Activated naive CD4-positive, alpha-beta T cell treated with anti-CD3 and anti-CD28 coated beads, Interleukin-2, amount 50 U/mL, for 24 hours (primary cell): ENCODE results near the gene EMILIN1.
A peak's percentile ranks its signal among the peaks of the same experiment; 100 is the strongest.
"Not testable (repeated sequence)": the region's sequence is repeated elsewhere in the genome, so short reads cannot be mapped to it uniquely, and the experiment has no call there.

Source experiments
- H3K27ac Mint-ChIP-seq: one replicate; pipeline ENCODE4 v1.8.0; 2021; ENCODE audit warnings: mild to moderate bottlenecking, mixed read lengths
- H3K27me3 Mint-ChIP-seq: one replicate; pipeline ENCODE4 v1.8.0; 2021; ENCODE audit warnings: mixed read lengths
- H3K36me3 Mint-ChIP-seq: one replicate; pipeline ENCODE4 v1.8.0; 2021; ENCODE audit warnings: mixed read lengths
- H3K4me1 Mint-ChIP-seq: one replicate; pipeline ENCODE4 v1.8.0; 2021; ENCODE audit warnings: mixed read lengths
- H3K4me3 Mint-ChIP-seq: one replicate; pipeline ENCODE4 v1.8.0; 2021; ENCODE audit warnings: mild to moderate bottlenecking, mixed read lengths
- H3K9me3 Mint-ChIP-seq: one replicate; pipeline ENCODE4 v1.8.0; 2021; ENCODE audit warnings: mixed read lengths

Gene EMILIN1

GRCh38 chr2:27093430-27094352 is 15.3 kb downstream of the EMILIN1 start:
- no peaks in the 10 kb centered on the region for H3K36me3 Mint-ChIP-seq
- H3K27me3 Mint-ChIP-seq: no peaks in the 10 kb centered on the region
- no peaks in the 10 kb centered on the region for H3K9me3 Mint-ChIP-seq
- H3K4me3 Mint-ChIP-seq: no peak overlapping the region
- peaks cover 14% of the 10 kb centered on the region for H3K4me1 Mint-ChIP-seq
- H3K27ac Mint-ChIP-seq: no peak overlapping the region

GRCh38 chr2:27094353-27094984 is 16.1 kb downstream of the EMILIN1 start:
- no peak overlapping the region for H3K27ac Mint-ChIP-seq
- peaks cover 2% of the 10 kb centered on the region for H3K36me3 Mint-ChIP-seq
- no peaks in the 10 kb centered on the region for H3K9me3 Mint-ChIP-seq
- H3K27me3 Mint-ChIP-seq: no peaks in the 10 kb centered on the region
- no peak overlapping the region for H3K4me3 Mint-ChIP-seq
- H3K4me1 Mint-ChIP-seq: peaks cover 14% of the 10 kb centered on the region

GRCh38 chr2:27095427-27095744 is 17.0 kb downstream of the EMILIN1 start:
- Mint-ChIP-seq H3K4me1 (peaks cover 14% of the 10 kb centered on the region), H3K4me3 (peak overlapping the region; percentile 52)

GRCh38 chr2:27095745-27096651 is 17.6 kb downstream of the EMILIN1 start:
- peak overlapping the region; percentile 52 for H3K4me3 Mint-ChIP-seq
- peaks cover 14% of the 10 kb centered on the region for H3K4me1 Mint-ChIP-seq
- H3K27ac Mint-ChIP-seq: peak overlapping the region; percentile 41
- no peaks in the 10 kb centered on the region for H3K27me3 Mint-ChIP-seq
- no peaks in the 10 kb centered on the region for H3K9me3 Mint-ChIP-seq
- H3K36me3 Mint-ChIP-seq: peaks cover 2% of the 10 kb centered on the region

More at GRCh38 chr2:27095427-27095744, 17.0 kb downstream of the EMILIN1 start:
- H3K36me3 Mint-ChIP-seq: peaks cover 2% of the 10 kb centered on the region
- no peaks in the 10 kb centered on the region for H3K9me3 Mint-ChIP-seq
- no peaks in the 10 kb centered on the region for H3K27me3 Mint-ChIP-seq
- H3K27ac Mint-ChIP-seq: no peak overlapping the region

GRCh38 chr2:27096748-27097297 is 18.4 kb downstream of the EMILIN1 start:
- H3K4me1 Mint-ChIP-seq: peaks cover 14% of the 10 kb centered on the region
- H3K36me3 Mint-ChIP-seq: peaks cover 2% of the 10 kb centered on the region
- H3K9me3 Mint-ChIP-seq: no peaks in the 10 kb centered on the region
- H3K27ac Mint-ChIP-seq: no peak overlapping the region
- no peaks in the 10 kb centered on the region for H3K27me3 Mint-ChIP-seq
- no peak overlapping the region for H3K4me3 Mint-ChIP-seq

- H3K36me3 Mint-ChIP-seq: peaks cover 2% of the 10 kb centered on the region
- H3K27me3 Mint-ChIP-seq: no peaks in the 10 kb centered on the region
- H3K9me3 Mint-ChIP-seq: no peaks in the 10 kb centered on the region
- H3K27ac Mint-ChIP-seq: no peak overlapping the region
- peaks cover 14% of the 10 kb centered on the region for H3K4me1 Mint-ChIP-seq
- H3K4me3 Mint-ChIP-seq: no peak overlapping the region
These were observed 18.9 kb downstream of the EMILIN1 start for GRCh38 chr2:27097341-27097740.

- Mint-ChIP-seq H3K27me3 (no peaks in the 10 kb centered on the region), H3K9me3 (no peaks in the 10 kb centered on the region), H3K27ac (no peak overlapping the region), H3K36me3 (peaks cover 2% of the 10 kb centered on the region), H3K4me3 (no peak overlapping the region), H3K4me1 (peaks cover 14% of the 10 kb centered on the region)
These were observed 21.0 kb downstream of the EMILIN1 start for GRCh38 chr2:27099334-27099955.

- no peak overlapping the region for H3K4me3 Mint-ChIP-seq
- H3K9me3 Mint-ChIP-seq: no peaks in the 10 kb centered on the region
- peaks cover 2% of the 10 kb centered on the region for H3K36me3 Mint-ChIP-seq
- H3K27ac Mint-ChIP-seq: no peak overlapping the region
- peaks cover 14% of the 10 kb centered on the region for H3K4me1 Mint-ChIP-seq
- no peaks in the 10 kb centered on the region for H3K27me3 Mint-ChIP-seq
These were observed 21.6 kb downstream of the EMILIN1 start for GRCh38 chr2:27100036-27100435.

GRCh38 chr2:27102329-27102728 is 23.9 kb downstream of the EMILIN1 start:
- peaks cover 2% of the 10 kb centered on the region for H3K36me3 Mint-ChIP-seq
- no peak overlapping the region for H3K4me3 Mint-ChIP-seq
- H3K27me3 Mint-ChIP-seq: peaks cover 3% of the 10 kb centered on the region

GRCh38 chr2:27105981-27106380 is 27.6 kb downstream of the EMILIN1 start:
- Mint-ChIP-seq H3K4me3 (no peak overlapping the region), H3K27ac (no peak overlapping the region), H3K9me3 (no peaks in the 10 kb centered on the region), H3K27me3 (peaks cover 3% of the 10 kb centered on the region), H3K36me3 (no peaks in the 10 kb centered on the region), H3K4me1 (no peaks in the 10 kb centered on the region)

More at GRCh38 chr2:27102329-27102728, 23.9 kb downstream of the EMILIN1 start:
- no peak overlapping the region for H3K27ac Mint-ChIP-seq
- no peaks in the 10 kb centered on the region for H3K9me3 Mint-ChIP-seq
- no peaks in the 10 kb centered on the region for H3K4me1 Mint-ChIP-seq

- H3K27ac Mint-ChIP-seq: no peak overlapping the region
- no peaks in the 10 kb centered on the region for H3K4me1 Mint-ChIP-seq
- no peaks in the 10 kb centered on the region for H3K9me3 Mint-ChIP-seq
- H3K4me3 Mint-ChIP-seq: no peak overlapping the region
- peaks cover 3% of the 10 kb centered on the region for H3K27me3 Mint-ChIP-seq
- no peaks in the 10 kb centered on the region for H3K36me3 Mint-ChIP-seq
These were observed 29.8 kb downstream of the EMILIN1 start for GRCh38 chr2:27108221-27108620.

GRCh38 chr2:27109083-27109482 is 30.7 kb downstream of the EMILIN1 start:
- no peaks in the 10 kb centered on the region for H3K36me3 Mint-ChIP-seq
- no peaks in the 10 kb centered on the region for H3K4me1 Mint-ChIP-seq
- no peak overlapping the region for H3K4me3 Mint-ChIP-seq
- H3K27ac Mint-ChIP-seq: no peak overlapping the region
- H3K9me3 Mint-ChIP-seq: no peaks in the 10 kb centered on the region
- H3K27me3 Mint-ChIP-seq: peaks cover 3% of the 10 kb centered on the region

GRCh38 chr2:27110603-27111352 is 32.4 kb downstream of the EMILIN1 start:
- not testable (repeated sequence) for H3K4me3 Mint-ChIP-seq, H3K36me3 Mint-ChIP-seq, H3K4me1 Mint-ChIP-seq, H3K9me3 Mint-ChIP-seq, H3K27me3 Mint-ChIP-seq
- peak overlapping the region; percentile 25 for H3K27ac Mint-ChIP-seq

- not testable (repeated sequence) for H3K27ac Mint-ChIP-seq, H3K4me3 Mint-ChIP-seq, H3K27me3 Mint-ChIP-seq, H3K4me1 Mint-ChIP-seq, H3K9me3 Mint-ChIP-seq, H3K36me3 Mint-ChIP-seq
These were observed 33.1 kb downstream of the EMILIN1 start for GRCh38 chr2:27111392-27112078.
